K562 (cell line): ENCODE results near the gene MXD3. TPM values are rescaled to one million over a fixed set of nuclear protein-coding genes. Genes with fewer than 3 reads are reported as not detected.

ENCODE experiments used
- BRD4 ChIP-seq: fragments of 200-600 bp; sonication (generic); IDR thresholded peaks from 2 replicates; pipeline ENCODE4 v1.6.1; 2017; ENCODE audit warnings: inconsistent platforms
- CEBPG ChIP-seq, 3 experiments: fragments of 200-800 bp in 1 of 3; sonication (Bioruptor generic) in 1 of 3; sonication (generic) in 1 of 3; formaldehyde crosslinking in 1 of 3; IDR thresholded peaks in 2 of 3; conservative IDR thresholded peaks in 1 of 3; 2 replicates each; pipeline versions ENCODE4 v1.6.1 to v1.8.0; 2016 to 2022; ENCODE audit warnings: missing compliant biosample characterization in 2 of 3, missing genetic modification characterization in 2 of 3, mild to moderate bottlenecking in 1 of 3, missing genetic modification reagents in 1 of 3
- HNRNPUL1 ChIP-seq: fragments of 200-400 bp; formaldehyde crosslinking; IDR thresholded peaks from 2 replicates; pipeline ENCODE4 v1.6.1; 2017; ENCODE audit warnings: low read length
- KLF16 ChIP-seq: IDR thresholded peaks from 2 replicates; pipeline ENCODE4 v1.6.1; 2016; ENCODE audit warnings: antibody characterized with exemption
- MCM7 ChIP-seq, 2 experiments: fragments of 450-650 bp; IDR thresholded peaks; 2 replicates each; pipeline ENCODE4 v1.6.1; 2016 to 2018
- MEF2A ChIP-seq: IDR thresholded peaks from 2 replicates; pipeline ENCODE4 v1.6.1; 2011; ENCODE audit warnings: low read depth, mild to moderate bottlenecking, low read length, moderate library complexity; ENCODE audit not compliant: control insufficient read depth
- PCBP2 ChIP-seq: fragments of 200-400 bp; formaldehyde crosslinking; IDR thresholded peaks from 2 replicates; pipeline ENCODE4 v1.6.1; 2018; ENCODE audit warnings: low read length, low read depth, mild to moderate bottlenecking, moderate library complexity; ENCODE audit not compliant: poor library complexity, severe bottlenecking
- TAF15 ChIP-seq: fragments of 200-400 bp; formaldehyde crosslinking; IDR thresholded peaks from 2 replicates; pipeline ENCODE4 v1.6.1; 2017; ENCODE audit warnings: mild to moderate bottlenecking, low read depth, low read length, moderate library complexity
- ZNF75A ChIP-seq: fragments of 450-650 bp; formaldehyde crosslinking; IDR thresholded peaks from 2 replicates; pipeline ENCODE4 v1.4.0; 2020; ENCODE audit warnings: mild to moderate bottlenecking
- ZSCAN29 ChIP-seq: fragments of 450-650 bp; IDR thresholded peaks from 2 replicates; pipeline ENCODE4 v1.6.1; 2017
- polyA plus RNA-seq, 8 experiments: library from polyadenylated mRNA; depleted of rRNA in 4 of 8; stranded (reverse) in 5 of 8; unstranded in 3 of 8; fragments of >200 nt; fragmentation: Nextera tagmentation in 2 of 8; fragmentation: Illumina TruSeq in 1 of 8; extraction: Ambion mirVana in 2 of 8; extraction: Trizol in 1 of 8; gene quantifications; 2 replicates each; pipeline versions ENCODE4 v1.2.1 to v1.2.3, GENCODE V29; 2011 to 2014; ENCODE audit warnings: inconsistent platforms in 1 of 8, missing spikeins in 1 of 8
- total RNA-seq, 7 experiments: library from RNA; depleted of rRNA in 6 of 7; stranded (reverse); fragments of >200 nt in 6 of 7; fragmentation: Illumina TruSeq in 2 of 7; extraction: Trizol in 2 of 7; gene quantifications; 2 replicates each; pipeline versions ENCODE4 v1.2.1 to v1.2.3, GENCODE V29; 2011 to 2021; ENCODE audit warnings: low replicate concordance in 1 of 7
- TF ChIP-seq, protein P1 (sequence below): IDR thresholded peaks from 2 replicates; pipeline ENCODE4 v1.6.1; 2011; ENCODE audit warnings: borderline replicate concordance, low read depth, mild to moderate bottlenecking, moderate library complexity, low read length; ENCODE audit not compliant: insufficient read depth, poor library complexity, severe bottlenecking
- TF ChIP-seq, protein P2 (sequence below): fragments of 250-450 bp; sonication (Bioruptor Pico); IDR thresholded peaks from 2 replicates; pipeline ENCODE4 v1.8.0; 2021; ENCODE audit warnings: moderate library complexity, mild to moderate bottlenecking, inconsistent platforms
- TF ChIP-seq, protein P3 (sequence below): fragments of 450-650 bp; formaldehyde crosslinking; IDR thresholded peaks from 2 replicates; pipeline ENCODE4 v1.4.0; 2020; ENCODE audit warnings: mild to moderate bottlenecking, moderate library complexity

MXD3 gene
- total and polyA plus RNA-seq, 9 of the 15 experiments (the other 6 are each of a cell fraction or from before 2014, with no cell fraction given), result 0.28 to 24.8 (median 4.5) TPM

DNA sequence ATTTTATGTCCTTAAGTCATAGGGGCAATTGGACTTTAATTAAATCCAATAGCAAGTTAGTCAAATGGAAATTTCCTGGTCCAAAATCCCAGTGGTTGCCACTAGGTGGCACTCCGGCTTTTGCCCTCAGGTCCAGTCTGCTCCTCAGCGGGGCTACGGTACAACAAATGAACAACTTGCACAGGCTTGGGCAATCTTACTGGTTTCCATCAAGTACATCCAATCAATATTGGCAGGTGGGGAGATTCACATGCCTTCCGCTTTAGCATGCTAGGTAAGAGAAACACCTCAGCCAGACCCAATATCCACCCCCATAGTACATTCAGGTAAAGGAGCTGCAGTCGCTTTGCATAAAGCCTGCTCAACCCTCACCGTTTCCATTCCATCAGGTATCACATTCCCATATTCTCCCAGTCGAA, 6.3 kb upstream of the MXD3 start (continued):
- TF ChIP-seq MEF2A, result no peak
- TF ChIP-seq, protein P1, sequence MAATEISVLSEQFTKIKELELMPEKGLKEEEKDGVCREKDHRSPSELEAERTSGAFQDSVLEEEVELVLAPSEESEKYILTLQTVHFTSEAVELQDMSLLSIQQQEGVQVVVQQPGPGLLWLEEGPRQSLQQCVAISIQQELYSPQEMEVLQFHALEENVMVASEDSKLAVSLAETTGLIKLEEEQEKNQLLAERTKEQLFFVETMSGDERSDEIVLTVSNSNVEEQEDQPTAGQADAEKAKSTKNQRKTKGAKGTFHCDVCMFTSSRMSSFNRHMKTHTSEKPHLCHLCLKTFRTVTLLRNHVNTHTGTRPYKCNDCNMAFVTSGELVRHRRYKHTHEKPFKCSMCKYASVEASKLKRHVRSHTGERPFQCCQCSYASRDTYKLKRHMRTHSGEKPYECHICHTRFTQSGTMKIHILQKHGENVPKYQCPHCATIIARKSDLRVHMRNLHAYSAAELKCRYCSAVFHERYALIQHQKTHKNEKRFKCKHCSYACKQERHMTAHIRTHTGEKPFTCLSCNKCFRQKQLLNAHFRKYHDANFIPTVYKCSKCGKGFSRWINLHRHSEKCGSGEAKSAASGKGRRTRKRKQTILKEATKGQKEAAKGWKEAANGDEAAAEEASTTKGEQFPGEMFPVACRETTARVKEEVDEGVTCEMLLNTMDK, result no peak
- no peak for TF ChIP-seq ZSCAN29
- no peak for TF ChIP-seq HNRNPUL1
- TF ChIP-seq PCBP2, result no peak
- TF ChIP-seq KLF16, result peak; percentile 66
- no peak for TF ChIP-seq MCM7 (IDR thresholded peaks at IDR 0.05)
- no peak for TF ChIP-seq ZNF75A
- TF ChIP-seq, protein P2, sequence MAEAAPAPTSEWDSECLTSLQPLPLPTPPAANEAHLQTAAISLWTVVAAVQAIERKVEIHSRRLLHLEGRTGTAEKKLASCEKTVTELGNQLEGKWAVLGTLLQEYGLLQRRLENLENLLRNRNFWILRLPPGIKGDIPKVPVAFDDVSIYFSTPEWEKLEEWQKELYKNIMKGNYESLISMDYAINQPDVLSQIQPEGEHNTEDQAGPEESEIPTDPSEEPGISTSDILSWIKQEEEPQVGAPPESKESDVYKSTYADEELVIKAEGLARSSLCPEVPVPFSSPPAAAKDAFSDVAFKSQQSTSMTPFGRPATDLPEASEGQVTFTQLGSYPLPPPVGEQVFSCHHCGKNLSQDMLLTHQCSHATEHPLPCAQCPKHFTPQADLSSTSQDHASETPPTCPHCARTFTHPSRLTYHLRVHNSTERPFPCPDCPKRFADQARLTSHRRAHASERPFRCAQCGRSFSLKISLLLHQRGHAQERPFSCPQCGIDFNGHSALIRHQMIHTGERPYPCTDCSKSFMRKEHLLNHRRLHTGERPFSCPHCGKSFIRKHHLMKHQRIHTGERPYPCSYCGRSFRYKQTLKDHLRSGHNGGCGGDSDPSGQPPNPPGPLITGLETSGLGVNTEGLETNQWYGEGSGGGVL (CRISPR knock-in tag), result no peak
- TF ChIP-seq CEBPG (CRISPR knock-in tag; IDR thresholded peaks at IDR 0.05), result no peak
- TF ChIP-seq CEBPG (tag; conservative IDR thresholded peaks at IDR 0.05 in 1 of 2, IDR thresholded peaks at IDR 0.05 in 1 of 2), result peak in 1 of 2 experiments; percentile 22; a peak in 1 of 4 replicates
- no peak for TF ChIP-seq TAF15
- TF ChIP-seq BRD4, result no peak
- TF ChIP-seq, protein P3, sequence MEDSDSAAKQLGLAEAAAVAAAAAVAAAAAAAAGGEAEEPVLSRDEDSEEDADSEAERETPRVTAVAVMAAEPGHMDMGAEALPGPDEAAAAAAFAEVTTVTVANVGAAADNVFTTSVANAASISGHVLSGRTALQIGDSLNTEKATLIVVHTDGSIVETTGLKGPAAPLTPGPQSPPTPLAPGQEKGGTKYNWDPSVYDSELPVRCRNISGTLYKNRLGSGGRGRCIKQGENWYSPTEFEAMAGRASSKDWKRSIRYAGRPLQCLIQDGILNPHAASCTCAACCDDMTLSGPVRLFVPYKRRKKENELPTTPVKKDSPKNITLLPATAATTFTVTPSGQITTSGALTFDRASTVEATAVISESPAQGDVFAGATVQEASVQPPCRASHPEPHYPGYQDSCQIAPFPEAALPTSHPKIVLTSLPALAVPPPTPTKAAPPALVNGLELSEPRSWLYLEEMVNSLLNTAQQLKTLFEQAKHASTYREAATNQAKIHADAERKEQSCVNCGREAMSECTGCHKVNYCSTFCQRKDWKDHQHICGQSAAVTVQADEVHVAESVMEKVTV (CRISPR knock-in tag), result peak; percentile 69
